Ascending aorta (tissue), 2 donors: Measurements from ENCODE around the gene PIGL. TPM values are rescaled to one million over a fixed set of nuclear protein-coding genes. Genes with fewer than 3 reads are reported as not detected.

ENCODE experiments used
- DNase-seq, 2 donors: peaks; one replicate each; pipeline ENCODE4 v3.0.0-alpha.2; 2019; ENCODE audit warnings: low spot score in 2 of 2
- H3K27ac ChIP-seq, 2 donors: fragments of 200-600 bp; sonication (generic); one replicate each; pipeline ENCODE4 v1.5.1; 2016 to 2017; ENCODE audit warnings: mild to moderate bottlenecking in 1 of 2
- H3K27me3 ChIP-seq: fragments of 200-600 bp; sonication (generic); one replicate; pipeline ENCODE4 v1.5.1; 2017
- H3K36me3 ChIP-seq, 2 donors: fragments of 200-600 bp; sonication (generic); one replicate each; pipeline ENCODE4 v1.5.1; 2016
- H3K4me1 ChIP-seq, 2 donors: fragments of 200-600 bp; sonication (generic); one replicate each; pipeline ENCODE4 v1.5.1; 2016 to 2017; ENCODE audit warnings: mild to moderate bottlenecking in 1 of 2
- H3K4me3 ChIP-seq, 2 donors: fragments of 200-600 bp; sonication (generic); one replicate each; pipeline ENCODE4 v1.5.1; 2016 to 2017; ENCODE audit warnings: mild to moderate bottlenecking in 1 of 2
- H3K9me3 ChIP-seq, 2 donors: fragments of 200-600 bp; sonication (generic); one replicate each; pipeline ENCODE4 v1.5.1; 2016
- CTCF ChIP-seq, 3 experiments: fragments of 200-600 bp in 2 of 3; fragments of 450-650 bp in 1 of 3; sonication (generic) in 2 of 3; IDR thresholded peaks; one replicate each; pipeline ENCODE4 v1.5.1; 2016 to 2019; ENCODE audit warnings: antibody characterized with exemption in 3 of 3, mild to moderate bottlenecking in 1 of 3, moderate library complexity in 1 of 3
- intact Hi-C: fragments of 100-400 bp; cut with DNase I; formaldehyde crosslinking; loops from one replicate; pipeline ENCODE4 v1.15.1; 2023
- total RNA-seq: library from RNA; depleted of rRNA; stranded (reverse); fragments of >200 nt; gene quantifications from one replicate; pipeline ENCODE4 v1.1.0, GENCODE V29; 2016

PIGL gene
- total RNA-seq, 1 donor from 2014 or later, result 6.2 TPM

GRCh38 chr17:16259926-16260325 is 42.9 kb downstream of the PIGL start:
- peak in 1 of 2 donors; percentile 58 for DNase-seq
- Histone ChIP-seq H3K27ac (no peak overlapping the region), H3K27me3 (no peaks in the 10 kb centered on the region), H3K4me3 (no peak overlapping the region), H3K4me1 (peaks cover 0 to 10% of the 10 kb centered on the region in 2 donors), H3K9me3 (no peaks in the 10 kb centered on the region), H3K36me3 (no peaks in the 10 kb centered on the region)
- TF ChIP-seq CTCF (IDR thresholded peaks at IDR 0.05), result no peak
- intact Hi-C loops, result loop anchor here (5.0 kb wide), 1 partner anchor 92 kb away; the partner anchor contains the start of gene CENPV

GRCh38 chr17:16261049-16261448 is 44.0 kb downstream of the PIGL start:
- Histone ChIP-seq H3K4me1 (peaks cover 0 to 5% of the 10 kb centered on the region in 2 donors), H3K36me3 (no peaks in the 10 kb centered on the region), H3K9me3 (no peaks in the 10 kb centered on the region), H3K4me3 (no peak overlapping the region), H3K27ac (no peak overlapping the region), H3K27me3 (no peaks in the 10 kb centered on the region)
- DNase-seq, result peak in 1 of 2 donors; percentile 31
- intact Hi-C loops, result no loop called here
- TF ChIP-seq CTCF (IDR thresholded peaks at IDR 0.05), result no peak

DNA sequence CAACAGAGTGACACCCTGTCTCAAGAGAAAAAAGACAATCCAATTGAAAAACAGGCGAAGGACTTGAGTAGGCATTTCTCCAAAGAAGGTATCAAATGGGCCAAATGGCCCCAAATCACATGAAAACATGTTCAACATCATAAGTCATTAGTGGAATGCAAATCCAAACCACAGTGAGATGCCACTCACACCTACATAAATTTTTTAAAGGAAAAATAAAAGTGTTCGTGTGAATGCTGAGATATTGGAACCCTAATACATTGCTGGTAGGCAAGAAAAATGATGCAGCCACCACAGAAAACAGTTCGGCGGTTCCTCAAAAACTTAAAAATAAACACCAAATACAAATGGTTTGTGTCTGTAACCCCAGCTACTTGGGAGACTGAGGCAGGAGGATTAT is 45.2 kb downstream of the PIGL start:
- no peak for TF ChIP-seq CTCF (IDR thresholded peaks at IDR 0.05)
- intact Hi-C loops, result no loop called here
- no peaks in the 10 kb centered on the region for H3K36me3 ChIP-seq

DNA sequence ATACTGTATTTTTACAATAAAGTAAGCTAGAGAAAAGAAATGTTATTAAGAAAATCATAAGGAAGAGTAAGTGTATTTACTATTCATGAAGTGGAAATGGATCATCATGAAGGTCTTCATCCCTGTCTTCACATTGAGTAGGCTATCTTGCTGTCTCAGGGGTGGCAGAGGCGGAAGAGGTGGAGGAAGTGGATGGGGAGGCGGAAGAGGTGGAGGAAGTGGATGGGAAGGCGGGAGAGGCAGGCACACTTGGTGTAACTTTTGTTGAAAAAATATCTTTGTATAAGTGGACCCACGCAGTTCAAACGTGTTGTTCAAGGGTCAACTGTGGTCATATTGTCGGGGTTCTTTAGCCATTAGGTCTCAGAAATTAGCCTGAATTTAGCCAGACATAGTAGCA is 50.2 kb downstream of the PIGL start:
- Histone ChIP-seq H3K27ac (no peak overlapping the region), H3K36me3 (no peaks in the 10 kb centered on the region), H3K4me3 (no peak overlapping the region), H3K27me3 (no peaks in the 10 kb centered on the region), H3K9me3 (no peaks in the 10 kb centered on the region), H3K4me1 (no peaks in the 10 kb centered on the region)
- intact Hi-C loops, result no loop called here
- TF ChIP-seq CTCF (IDR thresholded peaks at IDR 0.05), result no peak
- no peak for DNase-seq

More for the DNA sequence above, 45.2 kb downstream of the PIGL start:
- no peaks in the 10 kb centered on the region for H3K27me3 ChIP-seq
- H3K27ac ChIP-seq, result no peak overlapping the region
- H3K9me3 ChIP-seq, result no peaks in the 10 kb centered on the region
- DNase-seq, result no peak
- H3K4me3 ChIP-seq, result no peak overlapping the region
- no peaks in the 10 kb centered on the region for H3K4me1 ChIP-seq

DNA sequence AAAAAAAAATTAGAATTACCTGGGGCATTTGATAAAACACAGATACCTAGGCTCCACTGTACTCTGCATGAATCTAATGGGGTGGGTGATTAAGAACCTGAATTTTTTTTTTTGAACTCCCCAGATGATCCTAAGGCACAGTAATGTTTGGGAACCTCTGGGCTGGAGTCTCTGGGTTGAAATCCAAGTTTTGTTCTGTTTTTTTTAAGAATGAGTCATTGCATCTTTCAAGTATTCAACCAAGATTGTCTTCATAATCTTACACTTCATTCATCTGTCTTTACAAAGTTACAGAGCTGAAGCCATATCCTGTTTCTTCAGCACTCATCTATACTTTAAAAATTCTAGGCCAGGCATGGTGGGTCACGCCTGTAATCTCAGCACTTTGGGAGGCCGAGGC is 52.6 kb downstream of the PIGL start:
- no peak for DNase-seq
- Histone ChIP-seq H3K4me3 (no peak overlapping the region), H3K27ac (no peak overlapping the region), H3K27me3 (no peaks in the 10 kb centered on the region), H3K36me3 (no peaks in the 10 kb centered on the region), H3K4me1 (no peaks in the 10 kb centered on the region), H3K9me3 (no peaks in the 10 kb centered on the region)
- no peak for TF ChIP-seq CTCF (IDR thresholded peaks at IDR 0.05)
- intact Hi-C loops, result no loop called here
